NCI-H1417 treated with DMSO at 0.1 percent for 48 hours (cell line): Measurements from ENCODE around the gene CACNA1D.
"Not testable (repeated sequence)": the region's sequence is repeated elsewhere in the genome, so short reads cannot be mapped to it uniquely, and the experiment has no call there.

Experiments used
- DNase-seq: peaks from one replicate; lab custom pipeline; 2025; lab: John Stamatoyannopoulos, UW

The CACNA1D gene

DNA sequence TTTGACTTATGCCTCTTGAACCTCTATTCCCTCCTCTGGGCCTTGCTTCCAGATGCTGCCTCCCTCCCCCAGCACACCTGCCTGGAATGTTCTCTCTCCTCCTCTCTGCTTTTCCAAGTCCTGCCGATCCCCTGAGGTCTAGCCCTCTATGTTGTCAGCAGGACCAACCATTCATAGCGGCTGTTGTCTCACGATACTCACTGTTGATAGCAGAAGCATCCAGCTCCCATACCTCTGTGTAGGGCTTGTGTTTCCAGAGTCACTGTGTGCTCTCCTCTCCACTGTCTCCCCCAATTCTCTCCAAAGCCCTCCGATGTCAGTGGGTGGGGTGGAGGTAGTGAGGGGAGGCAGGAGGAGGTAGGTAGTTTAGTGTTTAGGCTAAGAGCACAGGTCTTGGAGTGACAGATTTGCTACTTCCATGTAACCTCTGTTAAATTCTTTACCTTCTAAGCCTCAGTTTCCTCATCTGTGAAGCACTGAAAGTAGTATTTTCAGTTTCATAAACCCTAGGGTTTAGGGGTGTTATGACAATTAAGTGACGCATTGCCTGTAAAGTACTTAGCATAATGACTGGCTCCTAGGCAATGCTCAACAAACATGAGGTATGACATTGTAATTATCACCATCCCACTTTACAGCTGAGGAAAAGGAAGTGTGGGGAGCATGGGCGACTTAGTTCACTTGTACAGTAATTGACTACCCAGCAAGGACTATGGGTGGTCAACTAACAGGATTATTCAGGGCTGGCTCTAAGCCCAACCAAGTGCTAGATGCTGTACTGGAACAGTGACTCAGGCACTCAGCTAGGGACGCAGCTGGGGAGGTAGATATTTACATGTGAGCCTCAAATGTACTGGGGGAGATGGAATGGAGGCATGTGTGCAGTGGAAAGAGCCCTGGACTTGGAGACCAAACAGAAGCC lies 122.8 kb downstream of the CACNA1D start:
- DNase-seq = no peak

DNA sequence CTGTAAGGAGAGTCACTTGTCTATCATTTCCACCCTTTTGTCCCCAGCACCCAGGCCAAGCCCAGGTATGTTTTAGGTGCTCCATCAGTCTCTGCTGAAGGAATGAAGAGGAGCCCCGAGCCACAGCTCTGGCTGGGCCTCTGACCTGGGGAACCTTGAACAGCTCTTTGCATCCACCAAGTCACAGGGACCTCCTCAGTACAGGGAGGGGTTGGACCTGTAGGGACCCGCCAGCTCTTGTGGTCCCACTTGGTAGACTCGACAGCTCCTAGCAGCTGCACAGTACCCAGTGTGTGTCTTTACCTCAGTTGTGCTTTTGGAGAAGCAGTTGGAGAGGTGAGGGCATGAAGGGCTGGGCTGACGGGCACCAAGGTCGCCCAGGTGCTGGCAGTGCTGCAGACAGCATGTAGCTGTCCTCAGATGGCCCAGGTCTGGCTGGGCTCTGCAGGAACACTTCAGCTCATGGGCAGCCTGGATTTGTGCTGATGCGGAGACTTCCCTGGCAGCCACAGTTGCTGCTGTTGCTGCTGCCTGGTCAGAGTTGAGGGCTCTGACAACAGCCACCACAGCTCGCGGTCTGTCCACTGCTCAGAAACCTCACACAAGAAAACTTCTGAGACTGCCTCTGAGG lies 123.6 kb downstream of the CACNA1D start:
- DNase-seq = no peak

DNA sequence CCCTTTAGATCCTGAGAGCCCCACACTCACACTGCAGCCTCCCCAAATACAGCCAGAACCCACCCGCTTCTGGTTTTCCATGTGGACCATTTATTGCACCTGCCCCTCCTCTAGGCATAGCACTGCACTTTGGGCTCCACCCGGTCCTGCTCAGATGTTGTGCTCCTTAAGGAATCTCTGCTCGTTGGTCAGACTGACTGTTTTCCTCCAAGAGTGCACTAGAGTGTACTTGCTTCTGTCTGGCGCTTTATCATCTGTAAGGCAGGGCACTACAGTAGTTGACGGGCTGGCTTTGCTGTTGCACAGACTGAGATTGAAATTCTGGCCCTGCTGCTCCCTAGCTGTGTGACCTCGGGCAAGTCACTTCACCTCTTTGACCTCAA lies 124.1 kb downstream of the CACNA1D start:
- no peak for DNase-seq

DNA sequence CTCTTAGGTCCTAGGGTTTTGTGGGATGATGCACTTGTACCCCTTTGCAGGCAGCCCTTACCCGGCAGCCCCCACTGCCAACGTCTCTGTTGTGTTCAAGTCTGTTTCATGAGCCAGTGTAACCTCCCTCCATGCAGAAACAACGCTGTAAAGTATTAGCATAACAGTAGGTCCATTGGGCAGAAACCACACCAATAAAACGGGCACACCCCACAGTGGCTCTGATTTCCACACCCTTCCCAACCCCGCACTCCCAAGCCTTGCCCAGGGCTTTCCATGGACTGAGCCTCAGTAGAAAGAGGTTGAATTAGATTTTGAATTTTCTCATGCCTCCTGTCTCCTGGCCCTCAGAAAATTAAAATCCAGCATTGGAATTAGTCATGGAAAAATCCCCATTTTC lies 124.5 kb downstream of the CACNA1D start:
- DNase-seq = no peak

DNA sequence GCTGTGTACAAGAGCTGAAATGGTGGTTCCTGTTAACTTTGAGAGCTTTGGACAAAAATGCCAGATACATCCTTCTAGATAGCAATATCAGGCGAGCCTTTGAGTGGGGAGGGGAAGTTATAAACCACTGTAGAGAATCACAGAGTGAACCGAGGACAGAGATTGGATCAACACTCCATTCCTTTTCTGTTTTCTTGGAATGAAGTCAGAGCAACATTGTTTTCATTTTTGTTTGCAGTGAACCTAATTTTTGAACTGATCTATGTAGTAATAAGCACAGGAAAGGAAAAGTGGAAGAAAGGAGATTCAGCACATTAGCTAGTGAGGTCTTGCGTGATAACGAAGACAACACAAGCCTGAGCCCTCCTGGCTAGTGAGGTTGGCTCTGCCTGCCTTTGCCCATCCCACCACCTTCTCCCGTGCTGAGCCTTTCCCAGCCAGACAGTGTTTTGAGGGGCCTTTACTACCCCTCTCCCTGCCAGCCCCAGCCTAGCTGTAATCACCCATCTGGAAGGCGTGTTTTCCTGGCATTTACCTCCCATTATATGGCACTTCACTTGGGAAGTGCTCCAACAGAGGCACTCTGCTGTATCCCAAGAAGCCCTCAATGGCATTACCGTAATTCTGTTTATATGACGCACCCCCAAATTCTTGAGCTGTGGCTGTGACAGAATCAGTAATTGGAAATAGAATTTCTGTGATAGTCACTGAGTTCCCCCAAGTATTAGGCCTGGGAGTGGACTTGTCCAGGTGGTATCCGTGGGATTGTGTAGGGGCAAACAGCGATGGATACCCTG lies 129.8 kb downstream of the CACNA1D start:
- no peak for DNase-seq

DNA sequence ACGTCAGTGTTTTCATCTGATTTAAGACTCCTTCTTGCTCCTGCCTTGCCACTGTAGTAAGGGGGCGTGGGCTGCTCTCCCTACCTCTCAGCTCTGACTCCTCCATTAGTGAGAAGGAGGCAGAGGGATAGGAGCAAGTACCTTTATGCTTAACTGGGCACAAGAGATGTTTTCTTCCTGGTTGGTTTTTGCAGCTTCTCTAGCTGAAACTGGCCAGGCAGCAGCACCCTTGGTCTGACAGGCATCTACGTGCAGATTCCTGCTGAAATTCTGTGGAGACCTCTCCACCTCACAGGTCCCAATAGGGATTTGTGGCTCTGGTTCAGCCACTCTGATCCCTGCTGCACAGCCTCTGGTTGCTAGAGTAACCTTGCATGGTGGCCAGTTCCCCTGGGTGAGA lies 132.5 kb downstream of the CACNA1D start:
- DNase-seq = no peak

DNA sequence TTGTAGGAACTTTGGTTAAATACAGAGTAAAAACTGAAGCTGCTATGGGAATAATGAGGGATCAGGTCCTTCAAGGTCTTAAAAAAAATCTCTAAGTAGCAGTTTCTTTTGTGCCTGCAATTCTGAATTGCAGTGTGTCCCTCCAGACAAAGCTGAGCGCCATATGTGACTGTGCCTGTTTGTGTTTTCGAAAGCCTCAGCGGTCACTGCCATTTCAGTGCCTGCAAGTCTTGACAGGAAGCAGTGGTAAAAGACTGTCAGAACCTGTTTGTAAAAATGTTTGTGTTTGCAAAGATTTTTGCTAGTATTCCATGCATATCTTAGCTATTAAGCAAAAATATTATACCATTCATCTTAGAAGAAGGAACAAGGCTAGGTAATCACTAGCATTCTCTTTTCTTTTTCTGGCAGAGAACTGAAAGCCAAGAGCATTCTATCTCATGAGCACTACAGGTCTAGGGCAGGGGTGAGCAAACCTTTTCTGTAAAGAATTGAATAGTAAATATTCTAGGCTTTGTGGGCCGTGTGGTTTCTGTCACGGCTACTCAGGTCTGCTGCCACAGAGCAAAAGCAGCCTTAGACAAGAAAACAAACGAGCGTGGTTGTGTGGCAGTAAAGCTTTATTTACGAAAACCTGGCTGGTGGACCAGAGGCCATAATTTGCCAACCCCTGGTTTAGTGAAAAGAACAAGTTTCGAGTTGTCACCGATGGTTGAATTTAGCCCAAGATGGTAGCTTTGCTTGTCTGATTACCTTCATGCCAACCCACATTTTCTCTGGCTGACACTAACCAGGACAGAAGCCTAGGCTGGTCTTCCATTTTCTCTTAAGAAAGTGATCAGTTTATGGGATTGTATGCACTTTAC lies 134.4 kb downstream of the CACNA1D start:
- DNase-seq = no peak

DNA sequence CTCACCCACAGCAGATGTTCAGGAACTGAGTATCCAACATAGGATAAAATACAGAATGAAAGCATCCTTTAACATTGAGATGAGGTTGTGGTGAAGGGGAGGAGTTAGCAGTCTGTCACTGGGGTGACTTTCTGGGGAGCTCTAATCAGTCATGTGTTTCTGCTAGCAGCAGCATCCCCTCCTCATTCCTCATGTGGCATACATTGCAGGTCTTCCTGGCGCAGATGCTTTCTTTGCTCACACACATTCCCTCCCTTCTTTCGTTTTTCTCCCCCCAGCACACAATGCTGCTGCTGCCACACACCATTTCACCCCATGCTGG lies 135.0 kb downstream of the CACNA1D start:
- DNase-seq = no peak

DNA sequence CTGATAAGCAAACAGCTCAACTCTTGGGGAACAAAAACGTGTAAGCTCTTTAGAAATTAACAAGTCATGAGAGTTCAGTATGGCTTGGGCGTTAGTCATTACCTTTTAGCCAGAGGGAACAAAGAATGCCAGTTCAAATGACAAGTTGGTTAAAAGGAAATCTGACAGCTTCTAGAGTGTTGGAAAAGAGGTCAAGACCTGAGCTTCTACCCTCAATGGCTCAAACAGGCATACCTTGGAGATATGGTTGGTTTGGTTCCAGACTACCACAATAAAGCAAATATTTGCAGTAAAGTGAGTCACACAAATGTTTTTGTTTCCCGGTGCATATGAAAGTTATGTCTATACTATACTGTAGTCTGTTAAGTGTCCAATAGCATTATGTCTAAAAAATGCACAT lies 136.1 kb downstream of the CACNA1D start:
- DNase-seq = no peak

DNA sequence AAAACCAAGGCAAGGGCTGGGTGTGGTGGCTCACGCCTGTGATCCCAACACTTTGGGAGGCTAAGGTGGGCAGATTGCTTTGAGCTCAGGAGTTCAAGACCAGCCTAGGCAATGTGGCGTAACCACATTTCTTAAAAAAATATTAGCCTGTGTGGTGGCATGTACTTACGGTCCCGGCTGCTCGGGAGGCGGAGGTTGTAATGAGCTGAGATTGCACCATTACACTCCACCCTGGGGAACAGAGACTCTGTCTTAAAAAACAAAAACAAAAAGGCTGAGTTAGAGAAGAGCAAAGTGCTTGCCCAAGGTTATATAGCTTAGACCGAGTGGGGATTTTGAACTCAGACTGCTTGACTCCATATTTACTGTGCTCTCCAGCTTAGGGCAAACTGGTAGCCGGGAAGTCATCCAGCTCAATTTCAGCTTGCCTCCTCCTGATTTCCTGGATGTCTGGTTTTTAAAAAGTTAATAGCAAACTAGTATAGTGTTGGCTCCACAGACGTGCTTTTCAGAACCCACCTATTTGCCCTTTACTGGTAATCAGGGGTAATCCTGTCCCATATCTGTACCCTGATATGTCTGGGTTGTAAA lies 138.9 kb downstream of the CACNA1D start:
- DNase-seq = no peak

DNA sequence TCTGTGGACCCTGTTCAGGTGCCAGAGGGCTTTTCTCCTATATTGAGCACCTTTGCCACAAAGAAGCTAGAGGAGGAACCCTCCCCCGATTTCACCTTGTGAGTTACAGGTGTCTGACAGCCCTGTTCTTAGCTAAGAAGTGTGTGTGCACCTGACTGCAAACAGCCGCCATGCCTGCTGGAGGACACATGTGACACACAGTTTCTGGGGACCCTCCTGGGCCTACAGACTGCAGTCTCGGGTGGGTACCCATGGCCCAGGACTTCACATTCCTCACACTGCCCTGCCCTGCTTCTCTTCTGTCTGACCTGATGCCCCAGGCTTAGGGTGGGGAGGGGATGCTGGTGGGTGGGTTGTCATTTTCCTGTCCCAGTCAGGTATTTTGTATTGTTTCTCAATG lies 140.6 kb downstream of the CACNA1D start:
- no peak for DNase-seq

DNA sequence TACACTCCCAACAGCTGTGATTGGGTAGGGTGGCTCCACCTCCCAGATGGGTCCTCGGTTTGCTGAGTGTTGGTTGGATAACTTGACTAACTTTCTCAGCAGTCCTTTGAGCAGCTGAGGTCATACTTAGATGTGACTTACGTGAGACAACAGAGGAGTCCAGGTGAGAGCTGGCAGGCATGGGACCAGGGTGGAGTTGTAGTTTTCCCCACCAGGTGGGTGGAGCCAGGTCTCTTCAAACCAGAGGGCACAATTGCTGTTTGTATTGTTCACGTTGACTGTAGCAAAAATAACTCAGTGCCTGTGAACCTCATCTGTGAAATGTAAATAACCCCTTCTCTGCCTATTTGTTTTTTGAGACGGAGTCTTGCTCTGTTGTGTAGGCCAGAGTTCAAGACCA lies 144.4 kb downstream of the CACNA1D start:
- DNase-seq = not testable (repeated sequence)

DNA sequence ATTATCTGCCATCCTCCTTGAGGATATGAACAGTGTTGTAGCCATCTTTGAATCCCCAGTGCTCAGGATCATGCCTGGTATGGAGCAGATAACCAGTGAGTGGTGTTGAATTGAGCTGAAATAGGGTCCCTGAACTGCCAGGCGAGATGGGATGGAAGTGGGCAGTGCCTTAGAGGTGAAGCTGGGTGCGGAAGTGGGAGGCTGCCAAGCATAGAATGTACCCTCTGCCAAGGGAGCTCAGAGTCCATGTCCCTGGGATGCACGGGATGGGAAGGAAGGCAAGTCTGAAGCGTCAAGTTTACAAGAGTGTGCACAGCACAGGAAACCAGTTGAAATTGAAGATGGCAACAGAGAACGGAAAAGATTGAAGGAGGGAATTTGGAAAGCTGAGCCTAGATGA lies 147.0 kb downstream of the CACNA1D start:
- no peak for DNase-seq

DNA sequence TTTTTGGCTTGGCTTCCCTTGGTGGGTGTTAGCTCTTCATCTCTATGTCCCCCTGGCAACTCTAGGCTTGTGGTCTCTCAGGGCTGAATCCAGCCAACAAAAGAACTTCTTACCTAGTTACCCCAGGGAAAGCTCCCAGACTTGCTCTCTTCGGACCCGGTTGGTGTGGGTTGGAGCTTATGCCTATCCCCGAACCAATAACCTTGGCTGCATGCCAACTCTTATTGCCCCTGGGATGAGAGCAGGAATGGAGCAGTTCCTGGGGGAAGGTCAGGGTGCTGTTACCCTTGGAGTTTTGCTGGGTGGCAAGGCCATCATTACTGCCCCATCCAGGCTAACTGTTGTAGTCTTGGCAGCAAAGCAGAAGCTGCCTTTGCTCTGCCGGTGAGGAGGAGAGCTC lies 147.8 kb downstream of the CACNA1D start:
- no peak for DNase-seq

DNA sequence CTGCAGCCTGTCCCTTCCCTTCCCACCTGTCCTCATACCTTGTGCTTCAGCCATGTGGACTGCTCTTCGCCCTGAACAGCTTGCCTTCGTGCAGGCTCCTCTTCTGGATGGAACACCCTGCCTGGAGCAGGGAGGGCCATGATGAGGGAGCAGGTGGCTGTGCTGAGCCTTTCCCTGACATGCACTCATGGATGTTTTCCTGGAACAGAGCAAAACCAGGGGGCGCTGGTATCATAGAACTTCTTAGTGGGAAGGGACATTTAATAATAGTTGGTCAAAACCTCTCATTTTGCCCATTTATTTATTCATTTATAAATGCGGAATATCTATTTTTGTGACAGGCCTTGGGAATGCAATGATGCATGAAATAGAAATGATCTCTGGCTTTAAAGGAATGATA lies 149.3 kb downstream of the CACNA1D start:
- DNase-seq = no peak

DNA sequence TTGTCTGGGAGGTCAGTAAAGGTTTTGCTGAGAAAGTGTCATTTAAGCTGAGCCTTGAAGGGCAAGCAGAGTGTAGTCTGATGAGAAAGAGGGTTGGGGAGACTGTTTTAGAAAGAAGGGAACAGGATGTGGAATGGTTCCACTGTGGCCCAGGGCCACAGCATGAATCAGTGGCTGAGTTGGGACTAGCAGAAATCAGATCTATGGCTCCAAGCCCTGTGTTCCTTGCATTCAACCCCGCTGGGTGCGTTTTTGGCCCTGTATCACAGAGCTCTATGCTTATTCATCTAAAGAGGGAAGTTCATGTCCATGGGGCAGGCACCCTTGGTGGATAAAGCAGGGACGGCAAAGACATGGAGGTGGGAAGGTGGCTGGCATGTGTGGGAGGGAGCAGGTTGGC lies 151.3 kb downstream of the CACNA1D start:
- no peak for DNase-seq

DNA sequence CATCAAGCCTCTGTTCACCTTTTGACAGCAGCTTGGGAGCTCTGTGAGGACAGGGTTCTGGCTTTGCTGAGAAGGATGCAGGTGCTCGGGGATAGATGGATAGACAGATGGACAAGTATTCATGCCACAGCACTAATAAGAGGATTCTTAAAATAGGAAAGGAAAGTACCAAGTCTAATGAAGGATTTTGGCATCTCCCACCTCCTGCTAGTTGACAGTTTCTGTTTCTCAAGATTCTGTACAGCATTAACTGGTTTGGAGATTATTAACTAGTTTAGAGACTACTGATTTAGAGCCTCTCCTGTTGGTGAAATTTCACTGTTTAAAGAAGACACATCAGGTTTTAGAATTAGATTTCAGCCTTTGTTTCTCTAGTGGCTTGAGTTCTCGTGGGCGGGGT lies 152.3 kb downstream of the CACNA1D start:
- DNase-seq = no peak

DNA sequence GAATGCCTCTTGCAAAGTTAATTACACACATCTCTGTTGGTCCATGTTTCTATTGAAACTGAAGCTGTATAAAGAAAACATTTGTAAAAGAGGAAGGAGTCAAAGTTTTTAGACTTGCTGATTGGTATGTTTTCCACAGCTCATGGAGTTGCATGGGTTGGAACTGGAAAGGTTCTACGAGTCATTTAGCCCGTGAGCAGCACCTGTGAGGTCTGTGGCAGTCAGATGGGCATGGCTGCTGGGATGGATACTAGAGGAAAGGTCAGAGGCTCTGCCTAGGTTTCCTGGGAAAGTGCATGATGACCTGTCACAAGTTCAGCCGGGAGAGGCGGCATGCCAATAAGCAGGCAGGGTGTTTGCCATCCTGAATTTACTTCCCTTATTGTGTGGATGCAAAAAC lies 155.4 kb downstream of the CACNA1D start:
- no peak for DNase-seq

DNA sequence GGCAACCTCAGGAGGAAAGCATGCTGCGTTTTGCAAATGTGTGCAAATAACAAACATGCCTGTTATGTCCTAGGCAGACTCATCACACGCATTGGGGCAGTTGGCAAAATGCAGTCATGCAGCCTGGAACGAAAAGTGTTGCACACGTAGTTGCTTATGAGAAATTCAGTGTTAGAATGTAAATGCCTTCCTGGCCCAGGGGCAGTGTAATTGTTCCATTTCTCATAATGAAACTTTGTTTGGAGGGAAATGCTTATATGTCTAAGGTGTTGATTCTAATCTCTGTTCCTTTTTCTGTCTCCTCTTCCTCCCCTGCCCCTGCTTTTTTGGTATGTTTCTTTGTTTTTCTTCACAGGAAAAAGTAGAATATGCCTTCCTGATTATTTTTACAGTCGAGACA lies 156.0 kb downstream of the CACNA1D start:
- DNase-seq = no peak

DNA sequence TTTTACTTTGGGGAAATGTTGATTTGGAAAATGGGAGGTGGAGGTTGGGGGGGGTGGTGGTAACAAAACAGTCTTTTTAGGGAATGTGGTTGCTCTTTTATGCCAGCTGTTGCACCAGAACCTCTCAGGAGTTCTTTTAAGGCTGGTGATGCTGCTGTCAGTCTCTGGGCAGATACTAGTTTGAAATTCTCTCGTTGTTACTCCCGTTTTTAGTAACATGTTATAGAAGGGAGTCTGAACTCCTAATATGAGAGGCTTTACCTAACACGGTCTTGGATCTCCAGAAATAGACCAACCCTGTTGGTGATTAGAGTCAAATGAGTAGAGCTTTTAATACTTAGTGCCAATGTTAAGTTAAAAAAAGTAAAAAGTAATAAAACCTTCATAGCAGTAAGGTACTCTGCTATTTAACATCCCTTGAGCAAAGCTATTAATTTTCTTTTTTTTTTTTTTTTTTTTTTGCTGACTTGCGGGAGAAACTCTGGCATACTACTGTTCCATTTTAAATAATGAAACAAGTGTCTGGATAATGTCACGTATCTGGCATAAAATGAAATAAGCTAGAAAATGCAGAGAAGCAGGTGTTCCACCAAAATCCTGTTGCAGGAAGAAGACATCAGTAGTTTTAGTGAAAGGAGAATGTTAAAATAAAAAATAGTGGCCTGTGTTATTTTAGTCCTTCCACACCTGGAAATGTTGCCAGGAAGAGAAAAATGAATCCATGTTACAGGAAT lies 156.7 kb downstream of the CACNA1D start:
- no peak for DNase-seq

DNA sequence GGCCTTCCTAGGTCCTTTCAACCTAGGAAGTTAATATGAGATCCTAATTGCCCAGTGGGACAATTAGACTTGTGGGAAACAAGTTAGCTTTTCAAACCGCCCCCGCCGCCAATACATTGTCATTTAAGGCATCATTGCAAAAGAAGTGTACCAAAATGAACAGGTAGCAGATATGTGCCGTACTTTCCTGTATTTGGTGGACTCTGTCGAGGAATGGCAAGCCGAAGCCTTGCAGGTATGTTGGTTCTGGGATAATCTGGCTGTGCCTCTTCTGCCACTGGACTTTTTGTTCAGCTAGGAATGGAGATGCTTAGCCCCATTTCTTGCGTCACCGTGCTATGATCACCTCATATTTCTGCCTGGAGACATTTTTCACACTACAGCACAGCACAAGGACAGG lies 157.5 kb downstream of the CACNA1D start:
- no peak for DNase-seq
